Measurements from ENCODE around the gene DNASE1L2.
"Not testable (repeated sequence)": the region's sequence is repeated elsewhere in the genome, so short reads cannot be mapped to it uniquely, and the experiment has no call there.

Gene DNASE1L2

GRCh38 chr16:2236337-2237101 lies at the start of gene DNASE1L2:
TSS of gene DNASE1L2 (plus strand) at chr16:2236444. CDS start at chr16:2236817, 373 bp downstream.
- DNase-seq (ENCODE audit: low read depth in 3 of 3), result no peak

GRCh38 chr16:2186505-2186904 lies 49.7 kb upstream of the DNASE1L2 start:
- no peak for DNase-seq (ENCODE audit: low read depth in 3 of 3)

GRCh38 chr16:2187212-2187611 lies 49.0 kb upstream of the DNASE1L2 start:
- no peak for DNase-seq (ENCODE audit: low read depth in 3 of 3)

- no peak for DNase-seq (ENCODE audit: low read depth in 3 of 3)
Measured at GRCh38 chr16:2188395-2188794, 47.8 kb upstream of the DNASE1L2 start.

- DNase-seq (ENCODE audit: low read depth in 3 of 3), result no peak
Measured at GRCh38 chr16:2189252-2189893, 46.9 kb upstream of the DNASE1L2 start.

- no peak for DNase-seq (ENCODE audit: low read depth in 3 of 3)
Measured at GRCh38 chr16:2190002-2190658, 46.1 kb upstream of the DNASE1L2 start.

- DNase-seq (ENCODE audit: low read depth in 3 of 3), result no peak
Measured at GRCh38 chr16:2190659-2191445, 45.4 kb upstream of the DNASE1L2 start.

GRCh38 chr16:2191446-2191706 lies 44.9 kb upstream of the DNASE1L2 start:
- no peak for DNase-seq (ENCODE audit: low read depth in 3 of 3)

- DNase-seq (ENCODE audit: low read depth in 3 of 3), result no peak
Measured at GRCh38 chr16:2194166-2194834, 41.9 kb upstream of the DNASE1L2 start.

- DNase-seq (ENCODE audit: low read depth in 3 of 3), result no peak
Measured at GRCh38 chr16:2194852-2195321, 41.4 kb upstream of the DNASE1L2 start.

GRCh38 chr16:2195322-2196161 lies 40.7 kb upstream of the DNASE1L2 start:
- no peak for DNase-seq (ENCODE audit: low read depth in 3 of 3)

- no peak for DNase-seq (ENCODE audit: low read depth in 3 of 3)
Measured at GRCh38 chr16:2196162-2196980, 39.9 kb upstream of the DNASE1L2 start, which contains the start of gene CASKIN1. TSS of gene CASKIN1 (minus strand) at chr16:2196605. CDS start at chr16:2196432, 173 bp downstream.

GRCh38 chr16:2196981-2197511 lies 39.2 kb upstream of the DNASE1L2 start:
- no peak for DNase-seq (ENCODE audit: low read depth in 3 of 3)

GRCh38 chr16:2197765-2198164 lies 38.5 kb upstream of the DNASE1L2 start:
- no peak for DNase-seq (ENCODE audit: low read depth in 3 of 3)

GRCh38 chr16:2198283-2198682 lies 38.0 kb upstream of the DNASE1L2 start:
- no peak for DNase-seq (ENCODE audit: low read depth in 3 of 3)

- no peak for DNase-seq (ENCODE audit: low read depth in 3 of 3)
Measured at GRCh38 chr16:2199095-2199494, 37.1 kb upstream of the DNASE1L2 start.

GRCh38 chr16:2199621-2200139 lies 36.6 kb upstream of the DNASE1L2 start:
- DNase-seq (ENCODE audit: low read depth in 3 of 3), result no peak

- no peak for DNase-seq (ENCODE audit: low read depth in 3 of 3)
Measured at GRCh38 chr16:2200313-2200712, 35.9 kb upstream of the DNASE1L2 start.

GRCh38 chr16:2203119-2203688 lies 33.0 kb upstream of the DNASE1L2 start:
- not testable (repeated sequence) for DNase-seq (ENCODE audit: low read depth in 3 of 3)
